Cardiac muscle cell (in vitro differentiated cells and primary cell): Measurements from ENCODE around the gene POFUT2. TPM values are rescaled to one million over a fixed set of nuclear protein-coding genes. Genes with fewer than 3 reads are reported as not detected.

Experiments
- DNase-seq, 2 donors: peaks; one replicate each; pipeline versions ENCODE4 v3.0.0 to v3.0.0-alpha.2; 2010 to 2017; ENCODE audit warnings: low read depth in 1 of 2, low spot score in 1 of 2
- H3K27ac ChIP-seq: fragments of 200-600 bp; sonication (generic); 2 replicates; pipeline ENCODE4 v1.5.1; 2016
- H3K27me3 ChIP-seq: fragments of 200-600 bp; sonication (generic); 2 replicates; pipeline ENCODE4 v1.6.0; 2016; ENCODE audit warnings: control low read depth
- H3K36me3 ChIP-seq: fragments of 200-600 bp; sonication (generic); 2 replicates; pipeline ENCODE4 v1.5.1; 2016; ENCODE audit warnings: control low read depth
- H3K4me1 ChIP-seq: fragments of 200-600 bp; sonication (generic); 2 replicates; pipeline ENCODE4 v1.8.1; 2017; ENCODE audit warnings: low read depth, mild to moderate bottlenecking, mixed run types
- H3K4me3 ChIP-seq: fragments of 200-600 bp; sonication (generic); 2 replicates; pipeline ENCODE4 v1.5.1; 2016; ENCODE audit warnings: mild to moderate bottlenecking
- H3K9me3 ChIP-seq: fragments of 200-600 bp; sonication (generic); 2 replicates; pipeline ENCODE4 v1.5.1; 2017; ENCODE audit warnings: low read depth, mild to moderate bottlenecking, control low read depth
- polyA plus RNA-seq: library from polyadenylated mRNA; unstranded; fragments of >200 nt; fragmentation: Nextera tagmentation; extraction: Ambion mirVana; gene quantifications from 2 replicates; pipeline ENCODE4 v1.2.1, GENCODE V29; 2016
- total RNA-seq: library from RNA; depleted of rRNA; stranded (reverse); fragments of >200 nt; gene quantifications from 2 replicates; pipeline ENCODE4 v1.2.3, GENCODE V29; 2016
- TF ChIP-seq, protein P1 (sequence below): IDR thresholded peaks from 2 replicates; pipeline ENCODE4 v1.5.1; 2012; ENCODE audit warnings: low read depth, mild to moderate bottlenecking, low read length

Gene POFUT2
- total and polyA plus RNA-seq, 2 experiments from 2014 or later = 46.1 to 46.8 TPM

GRCh38 chr21:45286671-45287437 lies 841 bp downstream of the POFUT2 start:
- H3K9me3 ChIP-seq = no peaks in the 10 kb centered on the region
- DNase-seq = peak in 1 of 2 donors; percentile 76
- H3K36me3 ChIP-seq = peaks cover 29% of the 10 kb centered on the region
- TF ChIP-seq, protein P1, sequence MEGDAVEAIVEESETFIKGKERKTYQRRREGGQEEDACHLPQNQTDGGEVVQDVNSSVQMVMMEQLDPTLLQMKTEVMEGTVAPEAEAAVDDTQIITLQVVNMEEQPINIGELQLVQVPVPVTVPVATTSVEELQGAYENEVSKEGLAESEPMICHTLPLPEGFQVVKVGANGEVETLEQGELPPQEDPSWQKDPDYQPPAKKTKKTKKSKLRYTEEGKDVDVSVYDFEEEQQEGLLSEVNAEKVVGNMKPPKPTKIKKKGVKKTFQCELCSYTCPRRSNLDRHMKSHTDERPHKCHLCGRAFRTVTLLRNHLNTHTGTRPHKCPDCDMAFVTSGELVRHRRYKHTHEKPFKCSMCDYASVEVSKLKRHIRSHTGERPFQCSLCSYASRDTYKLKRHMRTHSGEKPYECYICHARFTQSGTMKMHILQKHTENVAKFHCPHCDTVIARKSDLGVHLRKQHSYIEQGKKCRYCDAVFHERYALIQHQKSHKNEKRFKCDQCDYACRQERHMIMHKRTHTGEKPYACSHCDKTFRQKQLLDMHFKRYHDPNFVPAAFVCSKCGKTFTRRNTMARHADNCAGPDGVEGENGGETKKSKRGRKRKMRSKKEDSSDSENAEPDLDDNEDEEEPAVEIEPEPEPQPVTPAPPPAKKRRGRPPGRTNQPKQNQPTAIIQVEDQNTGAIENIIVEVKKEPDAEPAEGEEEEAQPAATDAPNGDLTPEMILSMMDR = no peak
- peak overlapping the region; percentile 52 for H3K27ac ChIP-seq
- H3K4me1 ChIP-seq = peaks cover 3% of the 10 kb centered on the region
- H3K27me3 ChIP-seq = no peaks in the 10 kb centered on the region
- H3K4me3 ChIP-seq = peak overlapping the region; percentile 99

- H3K9me3 ChIP-seq = no peaks in the 10 kb centered on the region
- TF ChIP-seq, protein P1 = no peak
- peaks cover 36% of the 10 kb centered on the region for H3K36me3 ChIP-seq
- H3K4me3 ChIP-seq = no peak overlapping the region
- no peak overlapping the region for H3K27ac ChIP-seq
- H3K27me3 ChIP-seq = no peaks in the 10 kb centered on the region
- peaks cover 3% of the 10 kb centered on the region for H3K4me1 ChIP-seq
- DNase-seq = no peak
Measured at GRCh38 chr21:45285266-45285931, 2.3 kb downstream of the POFUT2 start.

DNA sequence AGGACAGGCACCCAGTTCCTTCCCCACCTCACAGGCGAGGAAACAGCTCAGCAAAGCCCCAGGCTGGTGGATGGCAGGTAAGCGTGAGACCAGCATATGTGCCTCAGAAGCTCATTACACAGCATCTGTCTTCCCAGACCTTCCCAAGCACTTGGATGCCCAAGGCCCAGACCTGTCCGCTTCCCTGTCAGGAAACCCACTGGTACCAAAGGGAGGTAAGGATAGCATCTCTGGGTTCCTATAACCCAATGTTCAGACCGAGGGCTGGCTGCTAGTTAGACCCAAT lies 3.3 kb downstream of the POFUT2 start:
- Histone ChIP-seq H3K9me3 (no peaks in the 10 kb centered on the region), H3K4me3 (no peak overlapping the region), H3K27ac (no peak overlapping the region), H3K36me3 (peaks cover 39% of the 10 kb centered on the region), H3K27me3 (no peaks in the 10 kb centered on the region), H3K4me1 (peaks cover 3% of the 10 kb centered on the region)
- DNase-seq = no peak
- TF ChIP-seq, protein P1 = no peak

DNA sequence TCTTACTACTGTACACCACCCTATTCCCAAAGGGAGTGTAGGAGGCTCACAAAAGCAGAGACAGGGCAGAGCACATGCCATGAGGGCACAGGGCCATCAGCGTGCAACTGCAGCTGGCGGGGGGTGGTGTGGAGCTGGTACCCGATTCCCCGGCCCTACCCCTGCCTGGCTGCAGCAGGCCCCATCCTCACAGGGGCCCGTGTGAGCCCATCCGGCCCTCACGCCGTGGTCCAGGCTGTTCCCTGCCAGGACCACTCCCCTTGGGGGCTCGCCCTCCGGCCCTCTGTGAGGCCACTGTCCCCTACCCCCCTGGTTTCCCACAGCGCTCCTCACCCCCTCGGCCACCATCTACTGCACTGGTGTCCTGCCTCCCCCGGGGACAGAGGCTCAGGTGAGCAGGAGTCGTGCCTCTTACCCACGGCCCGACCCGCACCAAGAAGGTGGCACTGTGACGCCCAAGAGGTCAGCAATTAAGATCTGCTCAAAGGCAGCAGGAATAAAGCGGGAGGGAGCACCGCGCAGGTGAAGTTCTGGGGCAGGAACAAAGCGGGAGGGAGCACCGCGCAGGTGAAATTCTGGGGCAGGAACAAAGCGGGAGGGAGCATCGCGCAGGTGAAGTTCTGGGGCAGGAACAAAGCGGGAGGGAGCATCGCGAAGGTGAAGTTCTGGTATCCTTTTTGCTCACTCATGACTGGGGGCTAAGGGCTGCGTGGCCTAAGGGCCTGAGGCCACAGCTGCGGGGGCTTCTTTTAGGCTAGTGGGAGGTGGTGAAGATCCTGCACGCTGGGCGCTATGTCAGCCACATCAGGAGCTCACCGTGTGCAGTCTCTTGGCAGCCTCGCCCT lies 3.9 kb downstream of the POFUT2 start:
- no peak for DNase-seq

GRCh38 chr21:45283035-45283610 lies 4.6 kb downstream of the POFUT2 start:
- H3K27me3 ChIP-seq = no peaks in the 10 kb centered on the region
- no peak overlapping the region for H3K27ac ChIP-seq
- H3K36me3 ChIP-seq = peaks cover 48% of the 10 kb centered on the region
- H3K4me3 ChIP-seq = no peak overlapping the region
- no peaks in the 10 kb centered on the region for H3K9me3 ChIP-seq
- H3K4me1 ChIP-seq = no peaks in the 10 kb centered on the region
- TF ChIP-seq, protein P1 = no peak
- DNase-seq = no peak

More for the DNA sequence above, 3.9 kb downstream of the POFUT2 start:
- Histone ChIP-seq H3K27ac (no peak overlapping the region), H3K9me3 (no peaks in the 10 kb centered on the region), H3K4me3 (no peak overlapping the region), H3K4me1 (peaks cover 3% of the 10 kb centered on the region), H3K36me3 (peaks cover 40% of the 10 kb centered on the region), H3K27me3 (no peaks in the 10 kb centered on the region)
- TF ChIP-seq, protein P1 = no peak
